NCI-H510A treated with DMSO at 0.1 percent for 48 hours (cell line): ENCODE data around the gene TMEM163.
"Not testable (repeated sequence)": the region's sequence is repeated elsewhere in the genome, so short reads cannot be mapped to it uniquely, and the experiment has no call there.

Experiments used
- DNase-seq: peaks from one replicate; lab custom pipeline; 2025; lab: John Stamatoyannopoulos, UW

TMEM163 gene

DNA sequence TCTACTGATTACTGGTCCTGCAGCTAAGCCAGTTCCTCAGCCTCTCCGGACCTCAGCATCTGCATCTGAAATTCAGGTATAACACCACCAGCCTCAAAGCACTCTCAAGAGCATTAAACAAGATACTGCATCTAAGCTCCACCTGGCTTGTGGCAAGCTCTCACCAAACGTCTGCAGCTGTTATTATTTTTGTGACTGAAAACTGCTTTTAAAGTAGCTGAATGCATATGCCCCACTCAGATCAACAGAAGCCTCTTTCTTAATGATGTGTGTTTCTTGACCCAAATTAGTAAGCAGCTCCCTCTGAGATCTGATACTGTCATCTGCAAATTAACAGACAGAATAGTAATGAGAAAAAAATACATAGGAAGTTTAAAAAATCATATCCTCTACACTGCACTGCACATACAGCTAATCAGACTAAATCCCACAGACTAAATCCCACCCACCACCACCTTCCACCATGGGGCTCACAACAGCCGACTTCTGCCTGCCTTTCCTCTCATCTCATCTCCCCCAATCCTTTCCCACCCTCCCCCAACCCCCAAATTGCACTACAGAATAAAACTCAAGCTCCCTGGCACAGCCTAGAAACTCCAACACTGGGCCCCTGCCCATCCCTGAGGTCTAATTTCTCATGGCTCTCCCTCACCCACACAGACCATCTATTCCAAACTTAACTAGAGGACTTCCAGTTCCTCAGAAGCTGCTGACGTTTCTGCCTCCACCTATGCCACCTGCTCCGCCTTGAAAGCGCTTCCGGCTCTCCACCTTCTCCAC lies 52.9 kb downstream of the TMEM163 start:
- no peak for DNase-seq

DNA sequence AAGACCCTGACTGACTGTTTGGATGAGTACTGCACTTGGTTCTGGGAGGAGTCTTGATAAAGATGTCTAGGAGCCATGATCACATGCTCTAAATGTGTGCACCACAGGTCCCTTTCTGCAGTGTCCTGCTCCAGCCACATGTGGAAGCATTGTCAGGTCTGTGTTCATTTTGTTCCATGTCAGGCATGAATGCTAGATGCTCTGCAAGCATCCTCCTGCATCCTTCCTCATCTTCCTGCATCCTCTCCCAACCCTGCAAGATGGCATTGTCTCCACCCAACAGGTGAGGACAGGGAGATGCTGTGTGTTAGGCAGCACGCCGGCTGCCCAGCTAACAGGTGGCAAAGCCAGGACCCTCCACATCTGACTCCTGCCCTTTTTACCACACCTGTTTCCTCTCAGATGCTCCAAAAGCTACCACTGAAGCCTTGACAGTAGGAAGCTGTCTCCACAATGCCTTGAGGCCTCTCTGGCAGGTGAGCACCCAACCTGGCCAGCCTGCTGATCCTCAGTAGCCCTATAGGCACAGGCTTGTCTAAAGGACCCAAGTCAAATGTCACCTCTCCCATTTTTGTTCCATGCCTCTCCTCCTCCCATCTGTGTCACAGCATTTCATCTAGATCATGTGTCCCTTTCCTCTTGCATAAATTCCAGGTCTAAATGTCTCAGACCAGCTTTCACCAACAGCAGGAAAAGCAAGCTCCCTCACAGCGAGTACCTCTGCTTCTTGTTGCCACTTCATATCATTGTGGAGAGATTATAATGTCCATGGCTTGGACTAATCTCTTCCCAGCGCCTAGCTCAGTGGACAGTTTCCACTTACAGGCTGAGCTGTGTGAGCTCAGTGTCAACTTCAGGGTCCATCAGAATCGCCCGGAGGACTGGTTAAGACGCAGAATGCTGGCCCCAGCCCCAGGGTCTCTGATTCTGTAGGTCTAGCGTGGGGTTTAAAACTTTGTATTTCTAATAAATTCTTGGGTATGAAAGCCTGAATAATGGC lies 55.0 kb downstream of the TMEM163 start:
- no peak for DNase-seq

DNA sequence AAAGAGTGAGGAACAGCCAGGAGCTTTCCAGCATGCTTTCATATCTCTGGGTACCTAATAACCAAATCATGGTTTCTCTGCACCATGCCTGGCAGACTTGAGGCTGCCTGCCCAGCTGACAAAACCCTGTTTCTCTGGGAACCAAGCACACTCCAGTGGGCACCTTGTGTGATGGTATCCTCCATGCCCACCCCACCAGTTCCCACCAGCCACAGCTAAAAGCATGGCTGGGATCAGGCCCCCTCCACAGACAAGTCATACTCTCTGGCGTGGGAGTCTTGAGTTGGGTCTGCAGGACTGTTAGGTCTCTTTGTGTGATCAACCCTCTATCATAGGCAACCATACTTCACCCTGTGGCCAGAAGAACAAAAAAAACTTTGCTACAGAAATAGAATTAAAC lies 56.0 kb downstream of the TMEM163 start:
- DNase-seq = no peak

DNA sequence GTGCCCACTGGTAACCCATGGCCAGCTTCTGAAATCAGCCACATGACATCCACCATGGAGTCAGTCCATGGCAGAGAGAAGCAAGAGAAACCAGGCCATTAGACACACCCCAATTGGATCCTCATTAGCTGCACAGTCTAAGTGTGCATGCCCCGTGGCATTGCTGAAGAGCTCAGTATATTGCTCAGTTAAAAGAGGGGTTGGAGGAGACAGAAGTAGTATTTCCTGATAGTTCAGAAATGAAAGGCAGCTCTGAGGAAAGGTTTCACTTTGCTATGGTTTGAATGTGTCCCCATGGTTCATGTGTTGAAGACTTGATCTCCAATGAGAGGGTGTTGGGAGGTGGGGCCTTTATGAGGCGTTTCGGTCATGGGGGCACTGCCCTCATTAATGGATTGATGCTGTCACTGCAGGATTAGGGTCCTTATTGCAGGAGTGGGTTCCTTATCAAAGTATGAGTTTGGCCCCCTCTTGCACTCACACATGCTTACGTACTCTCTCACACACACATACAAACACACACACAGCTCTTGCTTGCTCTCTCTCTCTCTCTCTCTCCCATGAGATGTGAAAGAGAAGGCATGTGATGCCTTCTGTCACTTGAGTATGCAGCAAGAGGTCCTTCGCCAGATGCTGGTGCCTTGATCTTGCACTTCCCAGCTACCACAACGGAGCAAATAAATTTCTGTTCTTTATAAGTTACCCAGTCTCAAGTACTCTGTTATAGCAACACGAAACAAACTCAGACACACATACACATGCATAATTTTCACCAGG lies 58.0 kb downstream of the TMEM163 start:
- DNase-seq = no peak

DNA sequence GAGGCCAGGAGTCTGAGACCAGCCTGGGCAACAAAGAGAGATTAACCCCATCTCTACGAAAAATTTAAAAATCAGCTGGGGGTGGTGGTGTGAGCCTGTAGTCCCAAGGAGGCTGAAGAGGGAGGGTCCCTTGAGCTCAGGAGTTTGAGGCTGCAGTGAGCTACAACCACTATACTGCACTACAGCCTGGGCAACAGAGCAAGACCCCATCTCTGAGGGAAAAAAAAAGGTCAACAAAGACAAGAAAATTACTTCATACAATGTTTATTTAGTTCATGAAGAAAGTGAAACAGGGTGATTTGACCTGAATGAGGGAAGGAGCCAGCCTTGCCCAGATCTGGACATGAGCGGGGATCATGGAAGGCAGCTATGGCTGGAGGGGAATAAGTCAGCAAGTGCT lies 59.1 kb downstream of the TMEM163 start:
- no peak for DNase-seq

DNA sequence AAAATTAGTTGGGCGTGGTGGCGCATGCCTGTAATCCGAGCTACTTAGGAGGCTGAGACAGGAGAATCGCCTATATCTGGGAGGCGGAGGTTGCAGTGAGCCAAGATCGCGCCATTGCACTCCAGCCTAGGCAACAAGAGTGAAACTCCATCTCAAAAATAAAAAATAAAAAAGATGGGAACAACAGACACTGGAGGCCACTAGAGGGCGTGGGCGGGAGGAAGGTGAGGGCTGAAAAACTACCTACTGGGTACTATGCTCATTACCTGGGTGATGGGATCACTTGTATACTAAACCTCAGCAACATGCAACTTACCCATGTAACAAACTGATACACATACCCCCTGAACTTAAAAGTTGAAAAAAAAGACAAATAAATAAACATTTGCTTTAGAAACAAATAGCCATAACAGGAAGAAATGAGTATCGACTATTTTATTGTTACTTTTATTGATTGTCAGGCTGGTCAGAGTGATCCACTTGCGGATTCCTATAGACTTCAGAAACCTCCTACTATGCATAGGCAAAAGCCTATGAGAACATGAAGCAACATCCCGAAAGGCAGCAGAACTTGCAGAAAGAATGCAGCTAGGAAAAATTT lies 61.0 kb downstream of the TMEM163 start:
- DNase-seq = no peak

DNA sequence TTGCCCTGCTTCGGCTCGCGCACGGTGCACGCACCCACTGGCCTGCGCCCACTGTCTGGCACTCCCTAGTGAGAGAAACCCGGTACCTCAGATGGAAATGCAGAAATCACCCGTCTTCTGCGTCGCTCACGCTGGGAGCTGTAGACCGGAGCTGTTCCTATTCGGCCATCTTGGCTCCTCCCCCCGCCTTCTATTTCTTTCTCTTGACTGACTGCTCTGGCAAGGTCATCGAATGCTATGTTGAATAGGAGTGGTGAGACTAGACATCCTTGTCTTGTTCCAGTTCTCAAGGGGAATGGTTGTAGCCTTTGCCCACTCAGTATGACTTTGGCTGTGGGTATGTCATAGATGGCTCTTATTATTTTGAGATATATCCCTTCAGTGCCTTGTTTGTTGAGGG lies 62.4 kb downstream of the TMEM163 start:
- DNase-seq = not testable (repeated sequence)

DNA sequence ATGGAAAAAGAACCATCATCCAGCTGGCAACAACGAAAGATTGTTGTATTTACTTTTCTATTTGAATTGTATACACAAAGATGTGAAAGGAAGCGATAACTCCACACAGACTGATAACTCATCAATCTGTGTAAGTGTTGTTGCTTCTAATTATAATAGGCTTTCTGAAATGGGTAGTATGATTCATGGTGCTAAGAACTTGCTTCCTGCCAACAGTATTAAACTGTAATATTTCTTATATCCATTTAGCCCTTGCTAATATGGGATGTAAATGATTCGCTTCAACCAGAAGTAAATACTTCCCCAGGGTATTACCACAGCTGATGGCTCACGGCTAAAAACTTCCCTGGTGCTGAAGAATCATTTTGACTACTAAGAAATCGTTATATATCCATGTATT lies 70.2 kb downstream of the TMEM163 start:
- no peak for DNase-seq

DNA sequence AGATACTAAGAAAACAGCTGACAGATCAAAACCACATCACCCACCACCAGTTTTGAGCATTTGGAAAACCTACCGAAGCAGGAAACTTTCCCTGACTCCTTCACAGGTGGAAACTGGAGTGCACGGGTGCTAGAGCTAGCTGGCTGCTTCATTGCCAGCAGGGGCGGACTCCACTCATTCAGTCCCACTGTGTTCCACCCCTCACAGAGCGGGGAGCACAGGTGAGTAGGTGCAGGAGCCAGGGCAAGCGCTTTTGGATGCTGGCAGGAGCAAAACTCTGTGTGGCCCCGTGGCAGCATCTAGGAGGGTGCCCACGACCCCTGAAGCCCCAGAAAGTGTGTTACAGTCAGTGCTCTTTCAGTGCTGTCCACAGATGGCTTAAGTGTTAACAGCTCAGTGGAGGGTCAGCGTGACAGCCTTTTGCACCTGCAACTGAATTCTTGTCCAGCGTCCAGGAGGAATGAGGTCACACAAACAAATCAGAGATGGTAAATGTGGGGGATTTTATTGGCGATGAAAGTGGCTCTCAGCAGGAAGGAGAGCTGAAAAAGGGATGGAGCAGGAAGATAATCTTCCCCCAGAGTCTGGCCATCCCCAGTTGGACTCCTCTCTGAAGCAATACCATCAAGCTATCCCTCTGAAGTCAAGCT lies 71.1 kb downstream of the TMEM163 start:
- no peak for DNase-seq

DNA sequence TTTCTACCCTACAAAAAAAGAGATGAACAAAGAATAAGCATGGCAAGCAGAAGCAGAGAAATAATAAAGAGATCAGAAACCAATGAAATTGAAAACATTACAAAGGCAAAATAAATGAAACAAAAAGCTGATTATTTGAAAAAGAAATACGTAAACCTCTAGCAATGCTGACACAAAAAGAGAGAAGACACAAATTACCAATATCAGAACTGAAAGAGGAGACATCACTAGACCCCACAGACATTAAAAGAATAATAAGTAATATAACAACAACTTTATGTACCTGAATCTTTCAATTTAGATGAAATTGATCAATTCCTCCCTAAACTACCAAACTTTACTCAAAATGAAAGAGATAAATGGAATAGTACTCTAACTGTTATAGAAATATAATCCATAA lies 75.9 kb downstream of the TMEM163 start:
- DNase-seq = no peak

DNA sequence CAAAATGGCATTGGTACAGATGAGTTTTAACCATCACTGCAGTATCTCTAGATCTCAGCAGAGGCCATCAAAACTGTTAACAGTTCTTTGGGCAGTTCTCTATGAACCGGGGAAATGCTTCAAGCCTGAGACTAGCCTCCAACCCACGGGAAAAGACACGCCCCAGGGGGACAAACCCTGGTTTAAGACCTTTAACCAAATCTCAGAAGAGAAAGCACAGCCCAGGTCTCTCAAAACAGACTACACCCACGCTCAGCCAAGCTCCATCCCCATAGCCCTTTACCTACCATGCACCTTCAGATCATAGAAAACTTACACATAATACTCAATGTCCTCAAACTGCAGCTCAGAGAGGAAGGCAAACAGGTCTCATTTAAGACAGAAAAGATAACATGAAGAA lies 78.3 kb downstream of the TMEM163 start:
- DNase-seq = no peak

DNA sequence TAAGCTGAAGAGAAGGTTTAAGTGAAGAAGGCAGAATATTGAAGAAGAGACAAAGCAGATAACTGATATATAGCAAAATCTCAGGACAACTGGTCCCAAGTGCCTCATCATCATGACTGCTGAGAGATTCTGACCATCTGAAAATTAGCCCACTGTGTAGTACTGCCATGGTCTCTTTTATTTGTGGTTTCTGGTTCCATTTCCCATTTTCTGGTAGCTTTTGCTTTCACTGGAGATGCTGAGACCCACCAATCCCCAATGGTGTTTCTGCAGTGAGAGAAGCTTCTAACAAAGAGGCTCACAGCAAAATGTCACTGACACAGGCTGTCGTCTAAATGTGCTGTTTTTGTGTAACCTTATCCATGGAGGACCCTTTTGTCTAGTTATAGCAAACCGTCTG lies 79.5 kb downstream of the TMEM163 start:
- DNase-seq = no peak

DNA sequence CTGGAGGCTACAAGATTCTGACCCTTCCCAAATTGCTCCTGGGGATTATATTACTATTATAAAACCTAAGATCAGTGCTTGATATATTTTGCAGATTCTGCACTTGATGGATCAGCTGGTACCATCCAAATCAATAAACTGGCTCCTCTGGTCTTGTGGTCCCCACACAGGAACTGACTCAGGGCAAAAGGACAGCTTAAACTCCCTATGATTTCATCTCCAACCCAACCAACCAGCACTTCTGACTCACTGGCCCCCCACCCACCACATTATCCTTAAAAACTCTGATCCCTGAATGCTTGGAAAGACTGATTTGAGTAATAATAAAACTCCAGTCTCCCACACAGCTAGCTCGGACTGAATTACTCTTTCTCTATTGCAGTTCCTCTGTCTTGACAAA lies 82.1 kb downstream of the TMEM163 start:
- DNase-seq = no peak

DNA sequence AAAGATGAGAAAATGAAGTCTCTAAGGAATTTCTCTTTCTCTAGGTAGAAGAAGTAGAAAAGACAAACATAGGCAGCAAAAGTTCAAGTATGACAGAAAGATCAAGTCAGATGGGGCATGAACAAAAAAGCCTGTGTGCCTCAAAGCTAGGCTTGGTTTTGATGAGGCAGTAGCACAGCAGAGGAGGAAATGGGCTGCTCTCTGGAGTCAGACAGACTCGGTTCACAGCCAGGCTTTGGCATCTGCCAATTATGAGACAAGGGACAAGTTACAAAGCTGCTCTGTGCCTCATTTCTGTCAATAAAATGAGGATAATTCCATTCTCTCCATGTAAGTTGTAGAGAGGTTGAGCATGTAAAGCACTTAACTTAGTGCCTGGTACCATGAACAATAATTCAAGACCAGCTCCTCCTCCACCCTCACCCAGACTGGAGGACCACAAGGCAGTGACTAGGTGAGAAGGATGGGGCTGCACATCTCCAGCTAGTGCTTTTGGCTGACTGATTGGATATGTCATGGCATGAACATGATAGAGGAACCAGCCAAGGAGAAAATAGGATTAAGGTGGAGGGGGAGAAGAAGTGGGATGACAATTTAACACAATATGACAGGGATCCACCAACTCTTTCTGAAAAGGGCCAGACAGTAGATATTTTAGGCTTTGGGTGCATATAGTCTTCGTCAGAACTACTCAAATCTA lies 84.6 kb downstream of the TMEM163 start:
- no peak for DNase-seq

DNA sequence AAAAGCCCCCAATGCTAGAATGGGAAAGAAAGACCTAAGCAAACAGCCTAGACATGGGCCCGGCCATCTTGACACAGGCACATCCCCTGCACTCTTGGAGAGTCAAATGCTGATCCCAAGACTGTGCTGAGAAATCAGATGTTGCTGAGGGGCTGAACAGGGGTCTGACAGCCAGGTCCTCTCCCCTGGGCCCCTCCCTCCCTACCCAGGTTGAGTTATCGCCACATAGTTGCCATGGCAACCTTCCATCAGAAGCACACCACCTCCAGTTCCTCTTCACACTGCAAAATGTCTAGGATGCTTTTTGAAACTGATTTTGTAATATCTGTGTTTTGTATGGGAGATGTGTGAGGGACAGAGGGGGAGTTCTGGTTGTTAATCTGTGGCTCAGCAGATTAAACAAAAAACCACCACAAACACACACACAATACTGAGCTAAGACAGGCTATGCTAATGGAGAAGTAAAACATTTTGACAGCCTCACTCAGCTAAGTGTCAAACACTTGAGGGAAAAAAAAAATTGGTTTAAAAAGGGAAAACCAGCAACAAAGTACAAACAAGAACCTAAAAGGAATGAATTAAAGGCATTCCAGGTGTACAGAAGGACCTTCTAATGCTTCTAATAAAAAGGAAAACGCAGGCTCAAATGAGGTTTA lies 88.2 kb downstream of the TMEM163 start:
- no peak for DNase-seq

DNA sequence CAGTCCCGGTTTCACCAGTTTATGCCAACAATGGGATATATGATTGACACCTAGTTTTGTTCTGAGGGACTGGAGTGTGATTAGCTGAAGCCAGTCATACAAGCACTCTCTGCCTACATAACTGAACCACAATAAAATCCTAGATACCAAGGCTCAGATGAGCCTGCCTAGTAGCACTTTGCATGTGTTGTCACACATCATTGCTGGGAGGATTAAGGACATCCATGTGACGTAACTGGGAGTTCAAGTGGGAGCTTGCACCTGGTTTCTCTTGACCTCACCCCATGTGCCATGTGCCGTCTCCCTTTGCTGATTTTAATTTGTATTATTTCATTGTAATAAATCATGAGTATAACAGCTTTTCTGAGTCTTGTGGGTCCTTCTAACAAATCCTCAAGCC lies 90.3 kb downstream of the TMEM163 start:
- peak; percentile 88 for DNase-seq

DNA sequence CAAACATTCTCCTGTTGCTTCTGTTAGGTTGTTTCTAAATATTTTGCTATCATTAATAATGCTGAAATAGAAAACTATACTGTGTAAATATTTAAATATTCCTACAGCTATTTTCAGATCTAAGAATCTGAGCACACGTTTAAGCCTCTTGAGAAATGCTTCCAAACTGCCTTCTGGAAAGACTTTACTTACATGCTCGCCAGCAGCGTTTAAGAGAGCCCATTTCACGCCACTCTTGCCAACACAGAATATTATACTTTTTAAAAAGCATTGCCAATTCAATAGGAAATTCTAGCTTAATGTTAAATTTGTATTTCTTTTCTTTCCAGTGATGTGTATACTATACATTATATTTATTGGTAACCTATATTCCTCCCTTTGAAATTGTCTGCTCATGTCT lies 92.0 kb downstream of the TMEM163 start:
- no peak for DNase-seq

DNA sequence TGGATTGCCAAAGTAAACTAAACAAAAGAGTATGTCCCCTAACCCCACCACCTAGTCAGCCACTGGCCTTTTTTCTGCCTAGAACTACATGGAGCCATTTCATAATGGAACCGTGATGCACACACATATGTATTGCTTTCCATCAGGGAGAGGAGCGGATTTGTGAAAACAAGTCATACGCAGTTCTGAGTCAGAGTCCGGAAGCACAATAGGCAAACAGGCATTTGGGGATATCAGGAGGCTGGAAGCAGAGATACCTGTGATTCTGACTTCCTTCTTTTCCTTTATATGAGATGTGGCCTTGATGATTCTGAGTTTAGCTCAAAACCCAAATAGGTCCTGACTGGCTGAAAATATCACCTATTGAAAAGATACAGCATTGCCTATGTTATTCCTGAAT lies 93.5 kb downstream of the TMEM163 start:
- no peak for DNase-seq

DNA sequence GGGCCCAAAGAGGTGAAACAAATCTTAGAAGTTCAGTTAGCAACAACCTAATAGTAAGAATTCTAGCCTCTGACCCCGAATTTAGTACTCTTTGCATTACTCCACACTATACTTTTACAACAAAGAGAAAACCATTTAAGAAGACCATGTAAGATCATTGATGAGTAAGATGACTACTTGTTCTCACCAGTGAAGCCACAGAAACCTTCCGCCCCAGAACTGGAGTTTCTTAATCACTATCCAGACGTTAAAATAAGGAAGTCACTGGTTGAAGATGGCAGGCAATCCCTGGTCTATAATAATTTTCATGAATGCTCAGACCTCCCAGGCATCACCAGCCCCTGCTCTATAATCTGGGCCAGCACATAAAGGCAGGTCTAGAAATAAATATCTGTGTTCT lies 95.0 kb downstream of the TMEM163 start:
- no peak for DNase-seq

DNA sequence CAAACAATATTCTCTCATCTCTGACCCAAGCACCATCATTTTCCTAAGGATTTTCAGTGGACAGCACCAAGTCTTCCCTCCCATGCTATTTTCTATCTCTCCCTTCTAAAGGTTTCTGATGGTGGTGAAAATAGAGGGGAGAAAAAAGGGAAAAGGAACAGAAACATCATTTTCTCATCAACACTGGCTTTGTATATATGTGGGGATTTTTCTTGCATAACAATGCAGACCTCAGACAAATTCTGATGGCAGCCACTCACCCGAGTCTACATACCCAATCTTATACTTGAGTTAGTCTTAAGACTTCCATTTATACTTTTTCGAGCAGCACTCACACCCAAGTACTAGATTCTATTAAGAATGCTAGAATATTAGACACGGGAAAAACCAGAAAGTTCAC lies 95.8 kb downstream of the TMEM163 start:
- DNase-seq = no peak
